ENCODE data around the gene ARPC5L.

ARPC5L gene

DNA sequence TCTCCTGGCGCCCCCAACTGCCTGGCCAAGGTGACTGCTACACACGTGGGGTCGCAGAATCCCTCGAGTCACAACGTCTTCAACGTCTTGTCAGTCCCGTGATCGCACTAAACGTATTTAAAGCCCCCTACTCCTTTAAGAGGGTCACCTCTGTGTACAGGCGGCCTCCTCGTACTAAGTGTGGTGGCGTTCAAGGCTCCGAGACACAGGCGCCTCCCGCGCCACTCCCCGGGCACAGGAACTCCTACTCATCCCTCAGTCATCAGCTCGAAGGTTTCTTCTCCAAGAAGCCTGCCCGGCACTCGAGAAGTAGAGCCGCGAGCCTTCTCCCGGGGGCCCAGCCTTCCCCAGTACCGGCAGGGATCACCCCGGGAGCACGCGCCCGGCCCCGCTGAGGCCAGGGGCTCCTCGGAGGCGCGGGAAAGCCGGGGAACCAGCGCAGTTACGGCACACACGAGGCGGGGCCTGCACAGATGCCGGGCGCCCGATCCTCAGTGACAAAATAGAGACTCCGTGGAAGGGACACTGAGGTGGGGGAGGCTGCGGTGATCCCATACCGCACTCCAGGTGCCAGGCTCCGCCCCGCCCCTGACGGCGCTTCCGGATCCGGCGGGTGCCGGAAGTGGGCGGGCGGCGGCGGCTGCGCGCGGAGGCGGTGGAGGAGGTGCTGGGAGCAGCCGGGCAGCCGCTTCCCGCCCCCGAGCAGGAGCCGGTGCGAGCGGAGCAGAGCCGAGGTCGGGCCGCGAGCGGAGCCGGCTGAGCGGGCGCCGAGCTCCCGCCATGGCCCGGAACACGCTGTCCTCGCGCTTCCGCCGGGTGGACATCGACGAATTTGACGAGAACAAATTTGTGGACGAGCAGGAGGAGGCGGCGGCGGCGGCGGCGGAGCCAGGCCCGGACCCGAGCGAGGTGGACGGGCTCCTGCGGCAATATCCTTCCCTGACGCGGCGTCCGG lies 6.9 kb downstream of the ARPC5L start:
- peak; percentile 90 for DNase-seq

- DNase-seq = peak; percentile 30
Measured at GRCh38 chr9:124869466-124869985, 7.6 kb downstream of the ARPC5L start.

GRCh38 chr9:124869986-124870560 lies 8.1 kb downstream of the ARPC5L start:
- peak; percentile 40 for DNase-seq

DNA sequence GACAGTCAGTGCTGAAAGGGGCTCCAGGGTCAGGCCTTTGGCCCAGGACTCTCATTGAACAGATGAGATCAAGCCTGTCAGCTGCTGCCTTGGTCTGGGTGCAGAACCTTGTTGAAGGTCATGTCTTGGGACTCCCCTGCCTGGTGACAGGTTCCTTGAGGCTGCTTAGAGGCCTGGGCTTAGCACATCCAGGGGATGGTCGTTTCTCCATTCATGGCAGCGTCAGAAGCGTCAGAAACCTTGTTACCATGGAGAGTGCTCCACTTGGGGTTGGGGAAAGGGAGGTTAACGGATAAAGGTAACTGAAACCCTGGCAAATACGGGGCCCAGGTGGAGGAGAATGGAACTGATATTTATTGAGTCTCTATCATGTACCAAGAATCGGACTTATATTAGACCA lies 8.8 kb downstream of the ARPC5L start:
- no peak for DNase-seq

DNA sequence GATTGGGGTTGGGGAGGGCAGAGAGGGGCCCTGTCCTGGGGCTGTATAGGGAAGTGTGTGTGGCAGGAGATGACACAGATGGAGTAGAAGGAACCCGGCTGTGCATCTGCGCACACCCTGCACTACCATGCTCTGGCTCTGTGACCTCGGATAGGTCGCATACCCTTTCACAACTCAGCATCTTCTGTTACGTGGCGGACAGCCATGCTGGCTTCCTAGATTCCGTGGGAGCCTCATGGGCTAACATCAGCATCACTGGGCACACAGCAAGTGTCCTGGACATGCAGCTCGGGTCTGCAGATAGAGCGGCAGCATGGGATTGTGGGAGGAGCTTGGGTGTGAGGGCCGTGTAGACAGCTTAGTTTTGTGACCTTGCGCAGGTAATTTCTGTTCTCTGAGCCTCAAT lies 9.2 kb downstream of the ARPC5L start:
- no peak for DNase-seq

DNA sequence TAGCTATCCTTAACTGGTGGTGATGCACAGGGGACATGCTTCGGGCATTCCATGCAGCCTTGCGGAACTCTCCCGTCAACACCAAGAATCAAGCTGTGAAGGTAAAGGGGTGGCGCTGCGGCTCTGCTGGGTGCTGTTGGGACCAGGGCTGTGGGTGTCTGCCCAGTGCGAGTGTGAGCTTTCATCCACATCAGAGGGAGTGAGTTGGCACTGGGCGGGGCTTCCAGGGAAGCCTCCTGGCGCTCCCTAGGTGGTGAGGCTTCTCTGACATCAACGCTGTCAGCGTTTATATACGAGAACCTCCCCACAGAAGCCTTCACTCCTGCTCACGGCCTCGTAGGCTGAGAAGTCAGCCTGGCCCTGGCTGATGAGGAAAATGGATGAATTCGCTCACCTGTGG lies 11.7 kb downstream of the ARPC5L start:
- no peak for DNase-seq

- no peak for DNase-seq
Measured at GRCh38 chr9:124875501-124875900, 13.6 kb downstream of the ARPC5L start.

DNA sequence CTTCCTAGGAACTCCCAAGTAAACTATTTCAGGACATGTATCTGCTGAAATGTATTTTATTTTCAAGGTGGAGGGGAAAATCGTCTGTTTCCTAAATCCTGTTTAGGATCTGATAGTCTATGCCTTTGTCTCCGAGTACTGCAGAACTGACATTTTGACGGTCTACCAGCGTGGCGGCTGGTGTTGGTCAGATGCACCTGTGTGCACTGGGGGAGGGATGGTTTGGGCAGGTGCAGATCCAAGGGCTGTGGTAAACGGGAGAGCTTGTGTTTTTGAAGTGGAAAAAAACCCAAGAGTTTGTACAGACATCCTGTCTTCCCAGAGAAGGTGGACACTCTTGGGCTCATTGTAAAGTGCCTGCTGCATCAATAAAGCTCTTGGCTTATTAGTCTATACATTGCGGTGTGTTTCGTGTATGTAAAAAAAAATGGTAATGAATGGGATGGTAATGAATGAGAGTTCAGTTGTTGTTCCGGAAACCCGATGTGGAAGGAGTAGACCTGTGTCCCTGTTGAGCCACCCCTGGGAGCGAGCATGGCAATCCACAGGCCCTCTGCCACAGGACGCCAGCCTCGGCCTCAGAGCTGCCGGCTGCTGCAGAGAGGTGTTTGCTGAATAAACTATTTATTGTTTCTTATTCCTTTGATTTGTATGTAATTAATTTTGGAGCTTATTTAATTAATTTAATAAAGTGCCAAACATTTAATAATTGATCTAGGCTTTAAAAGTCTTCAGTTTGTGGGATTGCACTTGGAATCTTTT lies 15.3 kb downstream of the ARPC5L start:
- DNase-seq = no peak

DNA sequence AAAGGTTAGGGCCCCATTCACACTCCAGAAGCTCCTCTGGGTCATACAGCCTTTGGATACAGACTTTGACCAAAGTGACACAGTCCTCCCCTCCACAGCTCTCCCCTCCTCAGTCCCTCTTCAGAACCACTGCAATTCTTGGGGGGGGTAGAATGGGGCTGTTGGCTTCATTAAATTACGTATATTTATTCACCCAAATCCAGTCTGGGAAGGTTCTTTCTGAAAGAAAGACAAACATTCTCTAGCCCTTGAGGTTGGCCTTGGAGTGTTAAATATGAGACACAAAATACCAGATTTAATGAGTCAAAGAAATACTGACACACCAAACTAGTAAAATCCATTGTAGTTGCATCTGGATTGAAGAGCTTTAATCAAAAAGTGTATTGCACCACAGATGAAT lies 16.1 kb downstream of the ARPC5L start:
- no peak for DNase-seq

DNA sequence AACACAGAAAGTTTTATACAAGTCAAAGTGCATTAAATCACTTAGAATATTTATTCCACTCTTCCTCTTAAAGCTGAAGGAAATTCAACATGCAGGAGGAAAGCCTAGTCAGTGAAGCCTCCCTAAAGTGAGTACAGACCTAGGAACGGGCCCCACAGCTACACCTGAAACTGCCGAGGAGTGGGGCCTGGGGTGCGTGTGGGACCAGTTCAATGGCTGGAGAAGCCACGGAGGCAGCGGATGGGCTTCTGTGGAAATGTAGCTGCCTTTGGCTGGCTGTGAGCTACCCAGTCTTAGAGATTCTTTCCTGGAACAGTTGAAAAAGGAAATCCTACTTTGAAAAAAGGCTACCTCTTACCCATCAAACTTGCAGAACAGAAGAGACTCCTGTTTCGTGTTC lies 16.6 kb downstream of the ARPC5L start:
- no peak for DNase-seq

GRCh38 chr9:124879226-124879625 lies 17.3 kb downstream of the ARPC5L start:
- DNase-seq = no peak

DNA sequence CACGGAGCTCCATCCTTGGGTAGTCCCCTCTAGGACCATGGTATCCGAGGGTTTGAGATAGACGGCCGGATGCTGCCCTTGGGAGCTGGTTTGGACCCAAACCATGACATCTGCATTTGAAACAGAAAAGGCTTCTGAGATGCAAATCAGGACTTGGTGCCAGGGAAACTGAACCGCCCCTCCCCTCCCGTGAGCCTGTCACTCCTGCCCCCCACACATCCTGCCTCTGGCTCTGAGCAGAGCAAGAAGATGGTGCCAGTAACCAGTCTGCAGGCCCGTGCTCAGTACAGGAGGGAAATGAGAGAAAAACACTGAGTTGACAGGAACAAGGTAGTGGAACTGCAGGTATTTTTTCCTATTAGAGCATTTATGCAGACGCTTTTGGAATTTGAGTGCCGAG lies 18.6 kb downstream of the ARPC5L start:
- no peak for DNase-seq

GRCh38 chr9:124881138-124881743 lies 19.3 kb downstream of the ARPC5L start:
- DNase-seq = no peak

DNA sequence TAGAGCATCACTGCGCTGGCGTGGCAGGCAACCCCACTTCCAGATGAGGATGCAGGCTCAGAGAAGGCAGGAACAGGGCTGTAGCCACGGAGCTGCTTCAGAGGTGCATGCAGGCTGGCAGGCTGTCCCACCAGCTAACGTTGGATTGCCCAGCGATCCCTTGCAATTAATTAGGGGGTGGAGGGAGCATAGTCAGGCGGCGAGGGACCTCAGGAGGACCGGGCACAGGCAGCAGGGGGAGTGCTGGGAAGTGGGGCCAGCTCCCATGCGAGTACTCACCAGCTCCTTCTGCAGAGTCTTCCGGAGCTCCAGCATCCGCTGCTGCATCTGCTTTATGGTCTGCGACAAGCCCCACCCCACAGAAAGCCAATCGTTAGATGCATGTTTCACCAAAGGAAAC lies 20.3 kb downstream of the ARPC5L start:
- no peak for DNase-seq

- no peak for DNase-seq
Measured at GRCh38 chr9:124884376-124884775, 22.4 kb downstream of the ARPC5L start.

- DNase-seq = no peak
Measured at GRCh38 chr9:124885551-124885950, 23.6 kb downstream of the ARPC5L start.

DNA sequence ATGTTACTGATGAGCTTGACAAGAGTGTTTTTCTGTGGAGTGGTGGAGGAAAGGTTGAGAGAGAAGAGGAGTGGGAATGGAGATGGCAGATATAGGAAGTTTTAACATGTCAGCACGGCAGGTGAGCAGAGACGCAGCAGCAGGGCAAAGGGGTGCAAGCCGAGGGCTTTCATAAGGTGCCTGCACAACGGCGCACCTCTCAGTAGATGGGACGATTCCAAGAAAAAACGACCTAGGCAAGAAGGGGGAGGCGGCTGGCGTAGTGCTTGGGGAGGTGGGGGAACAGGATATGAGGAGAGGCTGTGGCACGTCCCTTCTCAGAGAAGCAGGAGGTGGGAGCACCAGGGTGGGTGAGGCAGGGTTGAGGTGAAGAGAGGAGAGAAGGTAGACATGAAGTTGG lies 24.5 kb downstream of the ARPC5L start:
- no peak for DNase-seq

GRCh38 chr9:124886866-124887492 lies 25.0 kb downstream of the ARPC5L start:
- DNase-seq = no peak

DNA sequence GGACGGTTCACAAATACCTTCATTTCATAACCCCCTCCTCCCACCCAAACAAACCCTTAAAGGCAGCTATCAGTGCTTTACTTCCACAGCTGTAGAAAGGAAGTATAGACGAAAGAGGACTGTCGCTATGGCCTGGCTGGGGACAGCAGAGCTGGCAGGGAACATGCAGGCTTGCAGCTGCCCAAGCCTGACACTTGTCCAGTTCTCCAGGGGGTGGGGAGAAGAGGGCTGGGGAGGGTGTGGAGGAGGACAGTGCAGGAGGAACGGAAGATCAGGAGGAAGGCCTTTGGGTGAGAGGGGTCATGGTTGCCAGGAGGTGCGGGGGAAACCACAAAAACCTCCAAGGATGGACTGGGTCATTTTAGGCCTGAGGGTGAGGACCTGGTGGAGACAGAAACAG lies 25.9 kb downstream of the ARPC5L start:
- DNase-seq = no peak

DNA sequence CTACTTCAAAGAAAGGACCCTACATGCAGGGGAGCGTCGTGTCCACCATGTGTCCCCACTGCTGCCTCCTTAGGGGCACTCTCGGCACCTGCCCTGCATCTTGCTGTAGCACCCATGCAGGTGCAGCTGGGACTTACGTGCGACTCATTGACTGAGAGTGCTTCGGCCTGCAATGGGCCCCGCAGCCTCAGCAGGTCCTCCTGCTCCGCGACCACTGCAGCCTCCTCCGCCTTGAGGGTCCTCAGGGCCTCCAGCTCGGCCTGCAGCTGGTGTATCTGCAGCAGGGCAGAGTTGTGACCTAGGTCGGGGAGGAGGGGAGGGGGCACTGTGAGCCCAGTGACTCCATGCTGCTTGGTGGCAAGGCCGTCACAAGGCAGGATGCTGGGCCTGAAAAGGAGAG lies 27.1 kb downstream of the ARPC5L start:
- no peak for DNase-seq

- no peak for DNase-seq
Measured at GRCh38 chr9:124890179-124890578, 28.2 kb downstream of the ARPC5L start.

DNA sequence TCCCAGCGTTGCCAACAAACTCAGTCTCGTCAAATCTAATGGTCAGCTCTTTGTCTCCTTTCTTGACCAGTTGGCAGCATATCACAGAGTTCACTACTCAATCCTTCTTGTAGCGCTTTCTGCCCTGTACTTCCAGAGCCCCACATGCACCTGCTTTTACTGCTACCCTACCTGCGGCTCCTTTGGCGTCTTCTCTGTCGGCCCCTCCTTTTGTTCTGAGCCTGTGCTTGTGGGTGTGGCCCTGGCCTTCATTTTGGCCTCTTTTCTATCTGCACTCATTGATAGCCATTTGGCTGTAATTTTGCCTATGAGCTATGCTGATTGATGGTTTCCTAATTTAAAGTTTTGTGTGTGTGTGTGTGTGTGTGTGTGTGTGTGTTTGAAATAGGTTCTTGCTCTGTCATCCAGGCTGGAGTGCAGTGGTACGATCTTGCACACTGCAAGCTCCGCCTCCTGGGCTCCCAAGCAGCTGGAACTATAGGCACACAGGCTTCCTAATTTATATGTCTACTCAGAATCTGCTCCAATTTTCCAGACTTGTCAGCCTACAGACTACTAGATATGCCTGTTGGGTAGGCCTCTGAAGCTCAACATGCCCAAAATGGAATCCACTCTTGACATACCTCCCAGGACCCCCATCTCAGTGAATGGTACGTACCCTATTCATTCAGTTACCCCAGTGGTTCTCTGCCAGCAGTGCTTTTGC lies 32.3 kb downstream of the ARPC5L start:
- no peak for DNase-seq
